ENCODE measurements around the gene PTTG1IP. TPM values are rescaled to one million over a fixed set of nuclear protein-coding genes. Genes with fewer than 3 reads are reported as not detected.

PTTG1IP gene
- total RNA-seq, 1 experiment from 2014 or later: 96.0 TPM

DNA sequence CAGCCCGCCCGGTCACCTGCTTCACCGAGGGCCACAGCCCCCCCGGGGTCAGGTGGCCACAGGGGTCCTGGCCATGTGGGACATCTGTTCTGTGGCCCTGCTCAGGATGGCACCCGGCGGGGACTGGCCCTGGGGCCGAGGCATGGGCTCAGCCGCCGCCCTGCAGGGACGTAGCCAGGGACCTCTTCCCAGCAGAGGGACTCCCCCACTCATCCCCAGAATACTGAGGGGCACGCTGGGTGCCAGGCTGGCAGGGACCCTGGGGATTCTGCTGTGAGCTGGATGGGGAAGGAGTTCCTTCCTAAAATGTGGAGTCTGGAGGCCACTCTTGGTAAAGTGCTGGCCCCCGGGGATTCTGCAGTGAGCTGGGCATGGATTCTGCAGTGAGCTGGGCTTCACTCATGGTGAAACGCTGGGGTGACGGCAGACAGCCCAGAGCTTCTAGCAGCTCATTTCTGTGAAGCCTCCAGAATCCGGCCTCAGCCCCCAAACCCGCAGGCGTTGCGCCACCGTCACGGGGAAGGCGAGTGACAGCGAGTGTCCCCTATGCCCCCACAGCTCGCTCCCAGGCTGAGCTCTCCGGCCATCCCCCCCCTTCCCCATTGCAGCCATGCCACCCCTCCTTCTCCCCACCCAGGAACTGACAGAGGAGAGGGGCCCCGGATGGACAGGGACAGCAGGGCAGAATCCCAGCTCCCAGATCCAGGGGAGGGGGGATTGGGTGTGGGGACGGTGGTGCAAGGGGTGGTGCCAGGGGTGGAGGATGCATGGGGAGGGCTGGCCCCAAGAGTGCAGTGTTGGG, 45.8 kb upstream of the PTTG1IP start:
- no peak for ATAC-seq
- no peak for TF ChIP-seq IRF2 (CRISPR knock-in tag; IDR thresholded peaks at IDR 0.05; ENCODE audit: borderline replicate concordance, low read depth)
- TF ChIP-seq, protein P1, sequence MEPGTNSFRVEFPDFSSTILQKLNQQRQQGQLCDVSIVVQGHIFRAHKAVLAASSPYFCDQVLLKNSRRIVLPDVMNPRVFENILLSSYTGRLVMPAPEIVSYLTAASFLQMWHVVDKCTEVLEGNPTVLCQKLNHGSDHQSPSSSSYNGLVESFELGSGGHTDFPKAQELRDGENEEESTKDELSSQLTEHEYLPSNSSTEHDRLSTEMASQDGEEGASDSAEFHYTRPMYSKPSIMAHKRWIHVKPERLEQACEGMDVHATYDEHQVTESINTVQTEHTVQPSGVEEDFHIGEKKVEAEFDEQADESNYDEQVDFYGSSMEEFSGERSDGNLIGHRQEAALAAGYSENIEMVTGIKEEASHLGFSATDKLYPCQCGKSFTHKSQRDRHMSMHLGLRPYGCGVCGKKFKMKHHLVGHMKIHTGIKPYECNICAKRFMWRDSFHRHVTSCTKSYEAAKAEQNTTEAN (CRISPR knock-in tag; IDR thresholded peaks at IDR 0.05): no peak
- no peak for TF ChIP-seq TEAD4 (CRISPR knock-in tag; IDR thresholded peaks at IDR 0.05)
- TF ChIP-seq, protein P2, sequence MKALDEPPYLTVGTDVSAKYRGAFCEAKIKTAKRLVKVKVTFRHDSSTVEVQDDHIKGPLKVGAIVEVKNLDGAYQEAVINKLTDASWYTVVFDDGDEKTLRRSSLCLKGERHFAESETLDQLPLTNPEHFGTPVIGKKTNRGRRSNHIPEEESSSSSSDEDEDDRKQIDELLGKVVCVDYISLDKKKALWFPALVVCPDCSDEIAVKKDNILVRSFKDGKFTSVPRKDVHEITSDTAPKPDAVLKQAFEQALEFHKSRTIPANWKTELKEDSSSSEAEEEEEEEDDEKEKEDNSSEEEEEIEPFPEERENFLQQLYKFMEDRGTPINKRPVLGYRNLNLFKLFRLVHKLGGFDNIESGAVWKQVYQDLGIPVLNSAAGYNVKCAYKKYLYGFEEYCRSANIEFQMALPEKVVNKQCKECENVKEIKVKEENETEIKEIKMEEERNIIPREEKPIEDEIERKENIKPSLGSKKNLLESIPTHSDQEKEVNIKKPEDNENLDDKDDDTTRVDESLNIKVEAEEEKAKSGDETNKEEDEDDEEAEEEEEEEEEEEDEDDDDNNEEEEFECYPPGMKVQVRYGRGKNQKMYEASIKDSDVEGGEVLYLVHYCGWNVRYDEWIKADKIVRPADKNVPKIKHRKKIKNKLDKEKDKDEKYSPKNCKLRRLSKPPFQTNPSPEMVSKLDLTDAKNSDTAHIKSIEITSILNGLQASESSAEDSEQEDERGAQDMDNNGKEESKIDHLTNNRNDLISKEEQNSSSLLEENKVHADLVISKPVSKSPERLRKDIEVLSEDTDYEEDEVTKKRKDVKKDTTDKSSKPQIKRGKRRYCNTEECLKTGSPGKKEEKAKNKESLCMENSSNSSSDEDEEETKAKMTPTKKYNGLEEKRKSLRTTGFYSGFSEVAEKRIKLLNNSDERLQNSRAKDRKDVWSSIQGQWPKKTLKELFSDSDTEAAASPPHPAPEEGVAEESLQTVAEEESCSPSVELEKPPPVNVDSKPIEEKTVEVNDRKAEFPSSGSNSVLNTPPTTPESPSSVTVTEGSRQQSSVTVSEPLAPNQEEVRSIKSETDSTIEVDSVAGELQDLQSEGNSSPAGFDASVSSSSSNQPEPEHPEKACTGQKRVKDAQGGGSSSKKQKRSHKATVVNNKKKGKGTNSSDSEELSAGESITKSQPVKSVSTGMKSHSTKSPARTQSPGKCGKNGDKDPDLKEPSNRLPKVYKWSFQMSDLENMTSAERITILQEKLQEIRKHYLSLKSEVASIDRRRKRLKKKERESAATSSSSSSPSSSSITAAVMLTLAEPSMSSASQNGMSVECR (CRISPR knock-in tag; IDR thresholded peaks at IDR 0.05; ENCODE audit: borderline replicate concordance): no peak
- TF ChIP-seq, protein P3, sequence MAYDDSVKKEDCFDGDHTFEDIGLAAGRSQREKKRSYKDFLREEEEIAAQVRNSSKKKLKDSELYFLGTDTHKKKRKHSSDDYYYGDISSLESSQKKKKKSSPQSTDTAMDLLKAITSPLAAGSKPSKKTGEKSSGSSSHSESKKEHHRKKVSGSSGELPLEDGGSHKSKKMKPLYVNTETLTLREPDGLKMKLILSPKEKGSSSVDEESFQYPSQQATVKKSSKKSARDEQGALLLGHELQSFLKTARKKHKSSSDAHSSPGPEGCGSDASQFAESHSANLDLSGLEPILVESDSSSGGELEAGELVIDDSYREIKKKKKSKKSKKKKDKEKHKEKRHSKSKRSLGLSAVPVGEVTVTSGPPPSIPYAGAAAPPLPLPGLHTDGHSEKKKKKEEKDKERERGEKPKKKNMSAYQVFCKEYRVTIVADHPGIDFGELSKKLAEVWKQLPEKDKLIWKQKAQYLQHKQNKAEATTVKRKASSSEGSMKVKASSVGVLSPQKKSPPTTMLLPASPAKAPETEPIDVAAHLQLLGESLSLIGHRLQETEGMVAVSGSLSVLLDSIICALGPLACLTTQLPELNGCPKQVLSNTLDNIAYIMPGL (CRISPR knock-in tag; IDR thresholded peaks at IDR 0.05): no peak
- TF ChIP-seq, protein P4, sequence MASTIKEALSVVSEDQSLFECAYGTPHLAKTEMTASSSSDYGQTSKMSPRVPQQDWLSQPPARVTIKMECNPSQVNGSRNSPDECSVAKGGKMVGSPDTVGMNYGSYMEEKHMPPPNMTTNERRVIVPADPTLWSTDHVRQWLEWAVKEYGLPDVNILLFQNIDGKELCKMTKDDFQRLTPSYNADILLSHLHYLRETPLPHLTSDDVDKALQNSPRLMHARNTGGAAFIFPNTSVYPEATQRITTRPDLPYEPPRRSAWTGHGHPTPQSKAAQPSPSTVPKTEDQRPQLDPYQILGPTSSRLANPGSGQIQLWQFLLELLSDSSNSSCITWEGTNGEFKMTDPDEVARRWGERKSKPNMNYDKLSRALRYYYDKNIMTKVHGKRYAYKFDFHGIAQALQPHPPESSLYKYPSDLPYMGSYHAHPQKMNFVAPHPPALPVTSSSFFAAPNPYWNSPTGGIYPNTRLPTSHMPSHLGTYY (CRISPR knock-in tag; IDR thresholded peaks at IDR 0.05): no peak
- TF ChIP-seq, protein P5, sequence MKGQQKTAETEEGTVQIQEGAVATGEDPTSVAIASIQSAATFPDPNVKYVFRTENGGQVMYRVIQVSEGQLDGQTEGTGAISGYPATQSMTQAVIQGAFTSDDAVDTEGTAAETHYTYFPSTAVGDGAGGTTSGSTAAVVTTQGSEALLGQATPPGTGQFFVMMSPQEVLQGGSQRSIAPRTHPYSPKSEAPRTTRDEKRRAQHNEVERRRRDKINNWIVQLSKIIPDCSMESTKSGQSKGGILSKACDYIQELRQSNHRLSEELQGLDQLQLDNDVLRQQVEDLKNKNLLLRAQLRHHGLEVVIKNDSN (CRISPR knock-in tag; IDR thresholded peaks at IDR 0.05): no peak
- TF ChIP-seq, protein P6, sequence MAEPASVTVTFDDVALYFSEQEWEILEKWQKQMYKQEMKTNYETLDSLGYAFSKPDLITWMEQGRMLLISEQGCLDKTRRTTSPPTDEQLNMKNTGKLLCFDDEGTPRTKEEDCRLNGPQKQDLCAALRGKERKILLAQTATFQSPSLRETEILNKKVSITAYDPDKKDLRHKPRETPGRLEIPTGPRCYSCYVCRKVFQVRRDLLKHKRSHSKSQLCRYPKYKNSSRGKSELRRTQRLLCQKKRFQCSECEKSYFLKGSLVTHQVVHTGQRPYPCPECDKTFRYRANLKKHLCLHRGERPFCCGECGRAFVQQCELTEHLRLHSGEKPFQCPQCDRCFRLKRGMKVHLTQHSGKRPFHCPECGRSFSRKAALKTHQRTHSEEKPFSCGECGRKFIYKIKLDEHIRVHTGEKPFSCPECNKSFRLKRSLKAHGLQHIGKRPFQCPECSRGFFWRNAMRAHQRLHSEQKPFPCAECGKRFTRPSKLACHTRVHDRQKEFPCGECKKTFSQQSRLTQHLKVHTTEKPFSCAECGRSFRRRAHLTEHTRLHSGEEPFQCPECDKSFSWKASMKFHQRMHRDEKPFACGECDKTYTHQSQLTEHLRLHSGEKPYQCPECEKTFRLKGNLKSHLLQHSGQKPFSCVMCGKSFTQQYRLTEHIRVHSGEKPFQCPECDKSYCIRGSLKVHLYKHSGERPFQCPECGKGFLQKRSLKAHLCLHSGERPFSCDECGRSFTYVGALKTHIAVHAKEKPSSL (CRISPR knock-in tag; conservative IDR thresholded peaks at IDR 0.05): no peak
- no peak for TF ChIP-seq TCF7 (CRISPR knock-in tag; IDR thresholded peaks at IDR 0.05; ENCODE audit: low read depth)
- no peak for TF ChIP-seq ZNF317 (CRISPR knock-in tag; IDR thresholded peaks at IDR 0.05; ENCODE audit: borderline replicate concordance, low read depth)
- TF ChIP-seq JAZF1 (CRISPR knock-in tag; IDR thresholded peaks at IDR 0.05): no peak
- ChIA-PET POLR2A (no interaction called here), CTCF (interaction anchor here (0.6 to 1.0 kb wide), 2 partner anchors 27 to 31 kb away, joined by 3 to 5 read pairs; no protein-coding TSS in a partner anchor)
- Mint-ChIP-seq H3K9me3 (no peaks in the 10 kb centered on the region), H3K4me3 (no peak overlapping the region), H3K27me3 (ENCODE audit: low read depth) (no peaks in the 10 kb centered on the region; the same call in none of the 2 replicates), H3K36me3 (no peaks in the 10 kb centered on the region), H3K4me1 (0 out of 2 replicates have a peak, but pooled peaks cover 4% of the 10 kb centered on the region), H3K27ac (no peak overlapping the region)
- no peak for DNase-seq (ENCODE audit: low spot score)
